Lower leg skin (tissue), 4 donors: Measurements from ENCODE around the gene RXRG. TPM values are rescaled to one million over a fixed set of nuclear protein-coding genes. Genes with fewer than 3 reads are reported as not detected.

ENCODE experiments used
- DNase-seq, 2 donors: peaks; one replicate each; pipeline ENCODE4 v3.0.0-alpha.2; 2019; ENCODE audit warnings: low spot score in 2 of 2
- H3K4me3 ChIP-seq: fragments of 200-600 bp; sonication (generic); 2 replicates; pipeline ENCODE4 v1.5.1; 2017; ENCODE audit warnings: mild to moderate bottlenecking, low read depth; ENCODE audit not compliant: poor library complexity, severe bottlenecking
- POLR2A ChIP-seq, 2 donors: fragments of 450-650 bp; IDR thresholded peaks; one replicate each; pipeline ENCODE4 v1.6.1; 2016 to 2017; ENCODE audit warnings: antibody characterized with exemption in 2 of 2, mild to moderate bottlenecking in 1 of 2, moderate library complexity in 1 of 2
- WGBS, 2 donors: methylation state at CpG; one replicate each; pipeline ENCODE4 v1.1.5; 2018; 5-methylcytosine and 5-hydroxymethylcytosine counted together
- intact Hi-C: fragments of 100-400 bp; cut with DNase I; formaldehyde crosslinking; loops from one replicate; pipeline ENCODE4 v1.15.0; 2023; ENCODE audit warnings: low total_unique reads
- total RNA-seq, 4 donors: library from RNA; depleted of rRNA; stranded (reverse); fragments of >200 nt; gene quantifications; one replicate each; pipeline ENCODE4 v1.1.0, GENCODE V29; 2016
- TF ChIP-seq, protein P1 (sequence below), 3 donors: fragments of 450-650 bp; IDR thresholded peaks; one replicate each; pipeline ENCODE4 v1.5.1; 2016; ENCODE audit warnings: antibody characterized with exemption in 3 of 3, mild to moderate bottlenecking in 3 of 3, moderate library complexity in 2 of 3

Gene RXRG
- total RNA-seq, 4 donors from 2014 or later = 0.66 to 2.3 TPM; not detected in 2

DNA sequence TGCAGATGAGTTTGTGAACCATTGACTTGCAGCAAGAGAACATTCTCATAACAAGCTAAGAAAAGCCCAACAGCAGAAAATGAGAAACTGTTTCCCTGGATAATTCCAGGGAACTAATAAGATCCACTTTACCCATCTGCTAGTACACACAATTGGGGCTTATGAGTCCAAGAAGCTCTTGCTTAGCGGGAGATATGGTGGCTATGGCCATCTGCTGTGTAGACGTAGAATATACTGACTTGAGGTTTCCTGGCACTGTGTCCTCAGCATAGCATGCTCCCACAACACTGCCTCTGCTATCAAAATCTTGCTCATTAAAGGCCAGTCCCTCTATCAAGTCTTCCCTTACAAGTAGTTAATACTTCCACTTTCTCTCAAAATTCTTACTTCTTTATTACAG, 6.8 kb upstream of the RXRG start:
- no peak overlapping the region for H3K4me3 ChIP-seq
- intact Hi-C loops = loop anchor here (10.0 kb wide), 1 partner anchor 57 kb away; no protein-coding TSS in a partner anchor
- 65 to 74% methylated on average over 2 of the region's 2 CpGs for WGBS, 2 donors
- TF ChIP-seq, protein P1, sequence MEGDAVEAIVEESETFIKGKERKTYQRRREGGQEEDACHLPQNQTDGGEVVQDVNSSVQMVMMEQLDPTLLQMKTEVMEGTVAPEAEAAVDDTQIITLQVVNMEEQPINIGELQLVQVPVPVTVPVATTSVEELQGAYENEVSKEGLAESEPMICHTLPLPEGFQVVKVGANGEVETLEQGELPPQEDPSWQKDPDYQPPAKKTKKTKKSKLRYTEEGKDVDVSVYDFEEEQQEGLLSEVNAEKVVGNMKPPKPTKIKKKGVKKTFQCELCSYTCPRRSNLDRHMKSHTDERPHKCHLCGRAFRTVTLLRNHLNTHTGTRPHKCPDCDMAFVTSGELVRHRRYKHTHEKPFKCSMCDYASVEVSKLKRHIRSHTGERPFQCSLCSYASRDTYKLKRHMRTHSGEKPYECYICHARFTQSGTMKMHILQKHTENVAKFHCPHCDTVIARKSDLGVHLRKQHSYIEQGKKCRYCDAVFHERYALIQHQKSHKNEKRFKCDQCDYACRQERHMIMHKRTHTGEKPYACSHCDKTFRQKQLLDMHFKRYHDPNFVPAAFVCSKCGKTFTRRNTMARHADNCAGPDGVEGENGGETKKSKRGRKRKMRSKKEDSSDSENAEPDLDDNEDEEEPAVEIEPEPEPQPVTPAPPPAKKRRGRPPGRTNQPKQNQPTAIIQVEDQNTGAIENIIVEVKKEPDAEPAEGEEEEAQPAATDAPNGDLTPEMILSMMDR (IDR thresholded peaks at IDR 0.05) = no peak
- no peak for TF ChIP-seq POLR2A (IDR thresholded peaks at IDR 0.05)
- no peak for DNase-seq

DNA sequence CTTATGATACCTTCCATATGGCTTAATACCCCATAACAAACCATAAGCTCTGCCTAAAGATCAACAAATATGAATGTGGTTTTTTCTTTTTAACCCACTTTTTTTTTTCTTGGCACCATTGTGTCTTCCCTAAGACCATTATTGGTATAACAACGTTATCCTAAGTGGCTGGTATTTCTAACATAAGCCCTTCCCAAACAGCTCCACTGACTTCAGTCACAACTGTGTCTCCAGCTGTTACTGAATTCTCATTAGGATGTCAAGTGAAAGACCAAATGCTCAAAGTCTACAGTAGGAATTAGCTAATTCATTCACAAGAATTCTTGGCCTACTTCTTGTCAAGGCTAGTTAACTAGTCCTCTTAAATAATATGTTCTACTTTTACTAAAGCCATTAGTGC, 4.2 kb upstream of the RXRG start:
- TF ChIP-seq, protein P1 (IDR thresholded peaks at IDR 0.05) = no peak
- no peak for TF ChIP-seq POLR2A (IDR thresholded peaks at IDR 0.05)
- 48 to 59% methylated on average over 1 of the region's 1 CpG for WGBS, 2 donors
- no peak for DNase-seq
- no peak overlapping the region for H3K4me3 ChIP-seq
- intact Hi-C loops = no loop called here

DNA sequence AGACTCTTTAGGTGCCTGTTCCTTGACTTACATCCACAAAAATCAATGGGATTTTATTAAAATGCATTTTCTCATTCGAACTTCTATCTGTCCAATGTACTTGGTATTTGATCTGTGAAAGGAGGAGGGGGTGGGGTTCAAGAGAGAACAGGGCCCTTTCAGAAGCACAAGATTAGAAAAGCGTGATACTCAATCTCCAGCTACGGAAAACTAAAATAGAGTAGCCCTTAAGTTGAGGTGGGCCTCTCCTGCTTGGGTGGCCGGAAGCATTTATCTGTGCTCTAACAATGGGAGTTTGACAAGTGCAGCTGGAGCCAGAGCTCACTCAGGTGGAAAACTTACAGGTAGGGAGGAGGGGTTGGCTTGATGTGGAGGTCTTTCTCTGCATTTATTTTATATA, 462 bp upstream of the RXRG start:
- H3K4me3 ChIP-seq = no peak overlapping the region
- DNase-seq = no peak
- intact Hi-C loops = no loop called here
- TF ChIP-seq, protein P1 (IDR thresholded peaks at IDR 0.05) = no peak
- TF ChIP-seq POLR2A (IDR thresholded peaks at IDR 0.05) = no peak
- WGBS, 2 donors = 65 to 80% methylated on average over 4 of the region's 4 CpGs

DNA sequence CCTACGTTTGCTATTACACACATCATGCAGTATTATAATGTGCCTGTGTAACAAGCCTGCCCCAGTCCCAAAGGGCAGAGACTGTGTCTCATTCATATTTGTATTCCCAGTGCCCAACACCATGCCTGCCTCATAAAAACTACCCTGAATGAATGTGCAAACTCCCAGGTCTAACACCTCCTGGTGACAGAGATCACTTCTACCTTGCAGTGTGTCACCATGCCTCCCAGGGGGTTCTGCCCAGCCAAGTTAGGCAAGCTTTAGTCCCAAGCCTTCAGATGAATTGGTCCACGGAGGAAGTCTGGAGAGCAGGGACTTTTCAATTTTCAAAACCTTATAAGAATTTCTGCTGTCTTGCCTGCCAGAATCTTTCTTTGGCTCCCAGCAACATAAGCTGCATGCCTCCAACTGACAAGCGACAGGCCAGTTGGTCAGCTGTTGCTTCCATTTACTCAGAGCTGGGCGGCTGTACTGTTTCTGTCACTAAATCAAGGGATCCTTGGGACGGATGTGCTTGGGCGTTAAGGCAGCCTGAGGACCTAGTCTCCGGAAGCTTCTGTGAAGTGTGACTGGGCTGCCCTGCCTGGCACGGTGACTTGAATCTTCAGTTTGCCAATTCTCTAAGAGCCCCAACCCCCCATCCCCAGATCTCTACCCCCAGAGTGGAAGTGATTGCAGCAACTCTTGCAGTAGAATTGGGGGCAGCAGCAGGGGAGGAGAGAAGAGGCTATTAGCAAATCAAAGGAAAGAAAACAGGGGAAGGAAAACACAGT, 1.2 kb downstream of the RXRG start:
- peak in 1 of 2 donors; percentile 20 for DNase-seq

DNA sequence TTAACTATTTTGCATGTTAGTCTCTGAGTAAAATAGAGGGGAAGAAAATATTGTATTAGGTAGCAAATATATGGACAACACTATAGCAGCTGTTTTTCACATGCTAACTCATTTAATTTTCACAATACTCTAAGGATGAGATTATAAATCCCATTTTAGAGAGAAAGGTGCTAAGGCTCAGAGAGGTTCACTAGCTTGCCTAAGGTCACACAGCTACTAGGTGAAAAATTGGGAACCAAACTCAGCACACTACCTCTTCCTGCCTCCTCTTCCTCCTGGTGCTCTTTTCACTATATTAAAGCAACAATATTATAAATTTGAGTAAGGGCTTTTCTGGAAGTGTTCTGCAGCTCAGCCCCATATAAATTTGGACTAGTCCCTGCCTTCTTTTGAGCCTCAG, 2.3 kb downstream of the RXRG start:
- H3K4me3 ChIP-seq = no peak overlapping the region
- intact Hi-C loops = no loop called here
- TF ChIP-seq, protein P1 (IDR thresholded peaks at IDR 0.05) = no peak
- no peak for TF ChIP-seq POLR2A (IDR thresholded peaks at IDR 0.05)
- DNase-seq = no peak

More for the DNA sequence above, 1.2 kb downstream of the RXRG start:
- intact Hi-C loops = no loop called here
- no peak overlapping the region for H3K4me3 ChIP-seq
- no peak for TF ChIP-seq POLR2A (IDR thresholded peaks at IDR 0.05)
- TF ChIP-seq, protein P1 (IDR thresholded peaks at IDR 0.05) = no peak
- 14 to 16% methylated on average over 8 of the region's 8 CpGs for WGBS, 2 donors

DNA sequence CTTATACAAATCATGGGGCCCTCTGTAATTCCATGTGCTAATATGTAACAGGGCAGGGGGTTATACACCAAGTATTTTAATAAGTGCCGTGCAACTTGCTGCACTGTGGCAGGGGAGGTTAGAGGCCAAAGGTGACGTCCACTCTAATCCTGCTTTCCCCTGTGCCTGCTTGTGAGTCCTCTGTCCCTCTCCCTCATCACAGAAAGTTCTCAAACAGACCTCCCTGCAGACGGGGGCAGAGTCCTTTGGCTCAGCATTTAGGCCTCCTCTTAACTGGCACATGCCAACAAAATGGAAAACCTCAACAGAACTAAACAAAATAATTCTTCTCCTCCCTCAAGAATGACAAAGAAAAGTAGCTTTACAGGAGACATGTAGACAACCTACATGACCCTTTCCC, 2.9 kb downstream of the RXRG start:
- no peak for TF ChIP-seq POLR2A (IDR thresholded peaks at IDR 0.05)
- TF ChIP-seq, protein P1 (IDR thresholded peaks at IDR 0.05) = no peak
- DNase-seq = no peak
- H3K4me3 ChIP-seq = no peak overlapping the region
- 79 to 84% methylated on average over 3 of the region's 3 CpGs for WGBS, 2 donors
- intact Hi-C loops = no loop called here
